ENCODE results near the gene CLTCL1. TPM values are rescaled to one million over a fixed set of nuclear protein-coding genes. Genes with fewer than 3 reads are reported as not detected.

The CLTCL1 gene
- total and polyA plus RNA-seq, 9 of the 15 experiments (the other 6 are each of a cell fraction or from before 2014, with no cell fraction given): 1.1 to 11.7 (median 5.0) TPM

DNA sequence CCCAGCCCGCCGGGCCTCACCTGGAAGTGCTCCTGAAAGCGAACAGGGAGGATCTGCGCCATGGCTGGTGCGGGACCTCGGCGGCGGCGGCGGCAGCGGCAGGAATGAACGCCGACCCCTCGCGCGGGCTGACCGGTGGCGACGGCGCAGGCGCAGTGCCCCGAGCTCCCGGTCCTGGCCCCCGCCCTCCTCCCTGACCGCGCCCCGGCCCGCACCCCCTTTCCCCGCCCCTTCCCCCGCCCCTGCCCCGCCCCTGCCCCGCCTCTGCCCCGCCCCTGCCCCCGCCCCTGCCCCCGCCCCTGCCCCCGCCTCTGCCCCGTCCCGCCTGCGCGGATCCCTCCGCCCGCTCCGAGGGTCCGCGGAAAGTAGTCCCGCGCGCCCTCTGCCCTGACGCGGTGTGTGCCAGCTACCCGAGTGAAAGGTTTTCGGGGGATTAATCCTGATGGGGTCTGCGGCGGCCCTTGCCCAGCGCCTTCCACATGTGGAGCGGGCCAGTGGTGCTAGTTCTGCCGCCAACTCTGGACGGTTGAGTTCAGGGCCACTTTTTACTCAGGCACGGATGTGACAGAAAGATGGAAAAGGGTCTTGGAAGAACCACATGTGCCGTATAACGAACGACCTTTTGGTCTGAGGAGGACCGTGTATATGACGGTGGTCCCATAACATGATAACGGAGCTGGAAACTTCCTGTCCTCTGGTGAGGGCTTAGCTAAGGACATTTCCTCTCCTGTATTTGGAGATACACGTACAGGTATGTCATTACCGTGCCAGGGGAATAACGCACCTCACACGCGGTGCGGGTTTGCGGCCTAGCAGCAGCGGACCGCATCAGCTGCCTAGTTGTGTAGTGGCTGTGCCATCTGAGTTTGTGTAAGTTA, at the start of gene CLTCL1 (continued):
- peak; percentile 97 for TF ChIP-seq NR4A1 (CRISPR knock-in tag; IDR thresholded peaks at IDR 0.05)
- peak; percentile 85 for TF ChIP-seq NR4A1 (tag; IDR thresholded peaks at IDR 0.05)
- TF ChIP-seq, protein P1, sequence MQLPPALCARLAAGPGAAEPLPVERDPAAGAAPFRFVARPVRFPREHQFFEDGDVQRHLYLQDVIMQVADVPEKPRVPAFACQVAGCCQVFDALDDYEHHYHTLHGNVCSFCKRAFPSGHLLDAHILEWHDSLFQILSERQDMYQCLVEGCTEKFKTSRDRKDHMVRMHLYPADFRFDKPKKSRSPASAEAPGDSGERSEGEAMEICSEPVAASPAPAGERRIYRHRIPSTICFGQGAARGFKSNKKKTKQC (CRISPR knock-in tag; IDR thresholded peaks at IDR 0.05): no peak
- no peak for TF ChIP-seq MAFF (IDR thresholded peaks at IDR 0.05; ENCODE audit: low read length)
- peak; percentile 79; the same call in 1 of the 2 replicates for TF ChIP-seq ZNF133 (CRISPR knock-in tag; IDR thresholded peaks at IDR 0.05)
- peak; percentile 80 for TF ChIP-seq LEF1 (IDR thresholded peaks at IDR 0.05)
- TF ChIP-seq, protein P2, sequence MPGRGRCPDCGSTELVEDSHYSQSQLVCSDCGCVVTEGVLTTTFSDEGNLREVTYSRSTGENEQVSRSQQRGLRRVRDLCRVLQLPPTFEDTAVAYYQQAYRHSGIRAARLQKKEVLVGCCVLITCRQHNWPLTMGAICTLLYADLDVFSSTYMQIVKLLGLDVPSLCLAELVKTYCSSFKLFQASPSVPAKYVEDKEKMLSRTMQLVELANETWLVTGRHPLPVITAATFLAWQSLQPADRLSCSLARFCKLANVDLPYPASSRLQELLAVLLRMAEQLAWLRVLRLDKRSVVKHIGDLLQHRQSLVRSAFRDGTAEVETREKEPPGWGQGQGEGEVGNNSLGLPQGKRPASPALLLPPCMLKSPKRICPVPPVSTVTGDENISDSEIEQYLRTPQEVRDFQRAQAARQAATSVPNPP (IDR thresholded peaks at IDR 0.05; ENCODE audit: borderline replicate concordance, insufficient read depth, insufficient read length): no peak
- TF ChIP-seq SETDB1 (IDR thresholded peaks at IDR 0.05; ENCODE audit: low read length): peak; percentile 67
- TF ChIP-seq, protein P3, sequence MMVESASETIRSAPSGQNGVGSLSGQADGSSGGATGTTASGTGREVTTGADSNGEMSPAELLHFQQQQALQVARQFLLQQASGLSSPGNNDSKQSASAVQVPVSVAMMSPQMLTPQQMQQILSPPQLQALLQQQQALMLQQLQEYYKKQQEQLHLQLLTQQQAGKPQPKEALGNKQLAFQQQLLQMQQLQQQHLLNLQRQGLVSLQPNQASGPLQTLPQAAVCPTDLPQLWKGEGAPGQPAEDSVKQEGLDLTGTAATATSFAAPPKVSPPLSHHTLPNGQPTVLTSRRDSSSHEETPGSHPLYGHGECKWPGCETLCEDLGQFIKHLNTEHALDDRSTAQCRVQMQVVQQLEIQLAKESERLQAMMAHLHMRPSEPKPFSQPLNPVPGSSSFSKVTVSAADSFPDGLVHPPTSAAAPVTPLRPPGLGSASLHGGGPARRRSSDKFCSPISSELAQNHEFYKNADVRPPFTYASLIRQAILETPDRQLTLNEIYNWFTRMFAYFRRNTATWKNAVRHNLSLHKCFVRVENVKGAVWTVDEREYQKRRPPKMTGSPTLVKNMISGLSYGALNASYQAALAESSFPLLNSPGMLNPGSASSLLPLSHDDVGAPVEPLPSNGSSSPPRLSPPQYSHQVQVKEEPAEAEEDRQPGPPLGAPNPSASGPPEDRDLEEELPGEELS (CRISPR knock-in tag; IDR thresholded peaks at IDR 0.05; ENCODE audit: borderline replicate concordance): peak; percentile 96
- TF ChIP-seq RBM22 (IDR thresholded peaks at IDR 0.05; ENCODE audit: low read depth, low read length, poor library complexity, severe bottlenecking): no peak
- no peak for TF ChIP-seq RFX5 (IDR thresholded peaks at IDR 0.05; ENCODE audit: low read depth, low read length)
- TF ChIP-seq, protein P4, sequence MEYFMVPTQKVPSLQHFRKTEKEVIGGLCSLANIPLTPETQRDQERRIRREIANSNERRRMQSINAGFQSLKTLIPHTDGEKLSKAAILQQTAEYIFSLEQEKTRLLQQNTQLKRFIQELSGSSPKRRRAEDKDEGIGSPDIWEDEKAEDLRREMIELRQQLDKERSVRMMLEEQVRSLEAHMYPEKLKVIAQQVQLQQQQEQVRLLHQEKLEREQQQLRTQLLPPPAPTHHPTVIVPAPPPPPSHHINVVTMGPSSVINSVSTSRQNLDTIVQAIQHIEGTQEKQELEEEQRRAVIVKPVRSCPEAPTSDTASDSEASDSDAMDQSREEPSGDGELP (CRISPR knock-in tag; IDR thresholded peaks at IDR 0.05; ENCODE audit: borderline replicate concordance): no peak
- TF ChIP-seq, protein P5, sequence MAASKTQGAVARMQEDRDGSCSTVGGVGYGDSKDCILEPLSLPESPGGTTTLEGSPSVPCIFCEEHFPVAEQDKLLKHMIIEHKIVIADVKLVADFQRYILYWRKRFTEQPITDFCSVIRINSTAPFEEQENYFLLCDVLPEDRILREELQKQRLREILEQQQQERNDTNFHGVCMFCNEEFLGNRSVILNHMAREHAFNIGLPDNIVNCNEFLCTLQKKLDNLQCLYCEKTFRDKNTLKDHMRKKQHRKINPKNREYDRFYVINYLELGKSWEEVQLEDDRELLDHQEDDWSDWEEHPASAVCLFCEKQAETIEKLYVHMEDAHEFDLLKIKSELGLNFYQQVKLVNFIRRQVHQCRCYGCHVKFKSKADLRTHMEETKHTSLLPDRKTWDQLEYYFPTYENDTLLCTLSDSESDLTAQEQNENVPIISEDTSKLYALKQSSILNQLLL (CRISPR knock-in tag; IDR thresholded peaks at IDR 0.05; ENCODE audit: borderline replicate concordance): peak; percentile 27; the same call in 1 of the 2 replicates
- peak; percentile 81 for TF ChIP-seq CHD1 (IDR thresholded peaks at IDR 0.05; ENCODE audit: low read length)
- TF ChIP-seq SMARCC2 (IDR thresholded peaks at IDR 0.05; ENCODE audit: low read depth): 0 out of 2 replicates have a peak, but pooled peaks have one; percentile 40
- TF ChIP-seq HDAC3 (IDR thresholded peaks at IDR 0.05; ENCODE audit: borderline replicate concordance, partially characterized antibody): no peak
- TF ChIP-seq JUNB (CRISPR knock-in tag; conservative IDR thresholded peaks at IDR 0.05): 0 out of 2 replicates have a peak, but pooled peaks have one; percentile 25
- TF ChIP-seq, protein P6, sequence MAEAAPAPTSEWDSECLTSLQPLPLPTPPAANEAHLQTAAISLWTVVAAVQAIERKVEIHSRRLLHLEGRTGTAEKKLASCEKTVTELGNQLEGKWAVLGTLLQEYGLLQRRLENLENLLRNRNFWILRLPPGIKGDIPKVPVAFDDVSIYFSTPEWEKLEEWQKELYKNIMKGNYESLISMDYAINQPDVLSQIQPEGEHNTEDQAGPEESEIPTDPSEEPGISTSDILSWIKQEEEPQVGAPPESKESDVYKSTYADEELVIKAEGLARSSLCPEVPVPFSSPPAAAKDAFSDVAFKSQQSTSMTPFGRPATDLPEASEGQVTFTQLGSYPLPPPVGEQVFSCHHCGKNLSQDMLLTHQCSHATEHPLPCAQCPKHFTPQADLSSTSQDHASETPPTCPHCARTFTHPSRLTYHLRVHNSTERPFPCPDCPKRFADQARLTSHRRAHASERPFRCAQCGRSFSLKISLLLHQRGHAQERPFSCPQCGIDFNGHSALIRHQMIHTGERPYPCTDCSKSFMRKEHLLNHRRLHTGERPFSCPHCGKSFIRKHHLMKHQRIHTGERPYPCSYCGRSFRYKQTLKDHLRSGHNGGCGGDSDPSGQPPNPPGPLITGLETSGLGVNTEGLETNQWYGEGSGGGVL (CRISPR knock-in tag; IDR thresholded peaks at IDR 0.05): no peak
- peak; percentile 78 for TF ChIP-seq ARID1B (IDR thresholded peaks at IDR 0.05)
